DND-41 (cell line): ENCODE data around the gene LAMTOR5.

ENCODE experiments used
- ATAC-seq: fragments of 200-7000 bp; cut with Tn5 transposase; 3 replicates; pipeline ENCODE4 v1.9.1; 2021; ENCODE audit warnings: low read depth; ENCODE audit not compliant: insufficient read depth
- DNase-seq: peaks from one replicate; pipeline ENCODE4 v3.0.0-alpha.2; 2020
- H2AFZ ChIP-seq: 2 replicates; pipeline ENCODE4 v1.6.0; 2012; ENCODE audit warnings: low read depth, low read length
- H3K27ac ChIP-seq: 2 replicates; pipeline ENCODE4 v1.5.1; 2012; ENCODE audit warnings: low read length, inconsistent platforms
- H3K27me3 ChIP-seq: fragments of 200-600 bp; sonication (generic); 2 replicates; pipeline ENCODE4 v1.6.0; 2012; ENCODE audit warnings: low read length, mild to moderate bottlenecking, inconsistent platforms; ENCODE audit not compliant: insufficient read depth, poor library complexity
- H3K36me3 ChIP-seq: 2 replicates; pipeline ENCODE4 v1.5.1; 2012; ENCODE audit warnings: low read length, inconsistent platforms; ENCODE audit not compliant: insufficient read depth
- H3K4me1 ChIP-seq: 2 replicates; pipeline ENCODE4 v1.5.1; 2012; ENCODE audit warnings: mild to moderate bottlenecking, low read length; ENCODE audit not compliant: insufficient read depth
- H3K4me2 ChIP-seq: 2 replicates; pipeline ENCODE4 v1.6.0; 2012; ENCODE audit warnings: mild to moderate bottlenecking, moderate library complexity, low read length, inconsistent platforms; ENCODE audit not compliant: insufficient read depth
- H3K4me3 ChIP-seq, 2 experiments: fragments of 200-600 bp in 1 of 2; shearing (Covaris generic) in 1 of 2; 2 replicates each; pipeline ENCODE4 v1.5.1; 2012 to 2016; ENCODE audit warnings: inconsistent platforms in 2 of 2, low read length in 2 of 2, mild to moderate bottlenecking in 2 of 2, low read depth in 1 of 2, moderate library complexity in 1 of 2
- H3K79me2 ChIP-seq: 2 replicates; pipeline ENCODE4 v1.6.0; 2012; ENCODE audit warnings: low read length, inconsistent platforms; ENCODE audit not compliant: insufficient read depth
- H3K9ac ChIP-seq: 2 replicates; pipeline ENCODE4 v1.6.0; 2012; ENCODE audit warnings: low read depth, mild to moderate bottlenecking, inconsistent platforms, low read length, moderate library complexity
- H3K9me3 ChIP-seq: 2 replicates; pipeline ENCODE4 v1.5.1; 2012; ENCODE audit warnings: low read length, moderate library complexity, mild to moderate bottlenecking, inconsistent platforms; ENCODE audit not compliant: insufficient read depth, severe bottlenecking
- H4K20me1 ChIP-seq: 2 replicates; pipeline ENCODE4 v1.6.0; 2012; ENCODE audit warnings: low read length; ENCODE audit not compliant: insufficient read depth
- EZH2 ChIP-seq: IDR thresholded peaks from 3 replicates; pipeline ENCODE4 v1.6.1; 2012; ENCODE audit warnings: borderline replicate concordance, low read depth, mild to moderate bottlenecking, moderate library complexity, low read length, inconsistent platforms; ENCODE audit not compliant: severe bottlenecking
- TF ChIP-seq, protein P1 (sequence below): IDR thresholded peaks from 2 replicates; pipeline ENCODE4 v1.5.1; 2012; ENCODE audit warnings: borderline replicate concordance, low read length, moderate library complexity, mild to moderate bottlenecking; ENCODE audit not compliant: poor library complexity, severe bottlenecking; ENCODE audit errors: extremely low read depth

The LAMTOR5 gene

GRCh38 chr1:110449661-110450651 lies 42.5 kb upstream of the LAMTOR5 start:
- ATAC-seq (no peak), DNase-seq (no peak)
- TF ChIP-seq EZH2 = no peak
- TF ChIP-seq, protein P1, sequence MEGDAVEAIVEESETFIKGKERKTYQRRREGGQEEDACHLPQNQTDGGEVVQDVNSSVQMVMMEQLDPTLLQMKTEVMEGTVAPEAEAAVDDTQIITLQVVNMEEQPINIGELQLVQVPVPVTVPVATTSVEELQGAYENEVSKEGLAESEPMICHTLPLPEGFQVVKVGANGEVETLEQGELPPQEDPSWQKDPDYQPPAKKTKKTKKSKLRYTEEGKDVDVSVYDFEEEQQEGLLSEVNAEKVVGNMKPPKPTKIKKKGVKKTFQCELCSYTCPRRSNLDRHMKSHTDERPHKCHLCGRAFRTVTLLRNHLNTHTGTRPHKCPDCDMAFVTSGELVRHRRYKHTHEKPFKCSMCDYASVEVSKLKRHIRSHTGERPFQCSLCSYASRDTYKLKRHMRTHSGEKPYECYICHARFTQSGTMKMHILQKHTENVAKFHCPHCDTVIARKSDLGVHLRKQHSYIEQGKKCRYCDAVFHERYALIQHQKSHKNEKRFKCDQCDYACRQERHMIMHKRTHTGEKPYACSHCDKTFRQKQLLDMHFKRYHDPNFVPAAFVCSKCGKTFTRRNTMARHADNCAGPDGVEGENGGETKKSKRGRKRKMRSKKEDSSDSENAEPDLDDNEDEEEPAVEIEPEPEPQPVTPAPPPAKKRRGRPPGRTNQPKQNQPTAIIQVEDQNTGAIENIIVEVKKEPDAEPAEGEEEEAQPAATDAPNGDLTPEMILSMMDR = no peak
- no peak overlapping the region for H3K4me3 ChIP-seq
- peaks cover 5% of the 10 kb centered on the region; the same call in 1 of the 2 replicates for H4K20me1 ChIP-seq
- H3K4me2 ChIP-seq = no peak overlapping the region
- H3K79me2 ChIP-seq = no peaks in the 10 kb centered on the region
- H3K27me3 ChIP-seq = peaks cover 66% of the 10 kb centered on the region
- no peaks in the 10 kb centered on the region for H3K4me1 ChIP-seq
- no peak overlapping the region for H3K27ac ChIP-seq
- H3K9me3 ChIP-seq = no peaks in the 10 kb centered on the region
- no peak overlapping the region for H3K9ac ChIP-seq
- H2AFZ ChIP-seq = no peak overlapping the region
- H3K36me3 ChIP-seq = no peaks in the 10 kb centered on the region

GRCh38 chr1:110444561-110444960 lies 37.1 kb upstream of the LAMTOR5 start:
- no peak for ATAC-seq

GRCh38 chr1:110443451-110443850 lies 36.0 kb upstream of the LAMTOR5 start:
- no peak overlapping the region for H3K4me2 ChIP-seq
- H3K4me3 ChIP-seq = no peak overlapping the region
- H3K4me1 ChIP-seq = no peaks in the 10 kb centered on the region
- no peaks in the 10 kb centered on the region for H3K36me3 ChIP-seq
- no peaks in the 10 kb centered on the region for H4K20me1 ChIP-seq
- H2AFZ ChIP-seq = no peak overlapping the region
- H3K9me3 ChIP-seq = no peaks in the 10 kb centered on the region
- TF ChIP-seq, protein P1 = no peak
- TF ChIP-seq EZH2 = no peak
- H3K9ac ChIP-seq = no peak overlapping the region
- no peaks in the 10 kb centered on the region for H3K79me2 ChIP-seq
- H3K27me3 ChIP-seq = peaks cover 40% of the 10 kb centered on the region
- DNase-seq (no peak), ATAC-seq (no peak)
- no peak overlapping the region for H3K27ac ChIP-seq

More at GRCh38 chr1:110444561-110444960, 37.1 kb upstream of the LAMTOR5 start:
- Histone ChIP-seq H3K79me2 (no peaks in the 10 kb centered on the region), H3K4me3 (no peak overlapping the region), H3K27me3 (peaks cover 45% of the 10 kb centered on the region), H3K9ac (no peak overlapping the region), H3K4me1 (no peaks in the 10 kb centered on the region), H3K4me2 (no peak overlapping the region), H4K20me1 (no peaks in the 10 kb centered on the region), H2AFZ (no peak overlapping the region), H3K9me3 (no peaks in the 10 kb centered on the region), H3K36me3 (no peaks in the 10 kb centered on the region), H3K27ac (no peak overlapping the region)
- TF ChIP-seq, protein P1 = no peak
- no peak for TF ChIP-seq EZH2
- no peak for DNase-seq
